GM12892 (cell line): ENCODE measurements around the gene TNFSF9.

ENCODE experiments used
- POLR2A ChIP-seq: IDR thresholded peaks from 2 replicates; pipeline ENCODE4 v1.6.1; 2011; ENCODE audit warnings: low read depth, low read length, control low read depth
- POLR2AphosphoS5 ChIP-seq: IDR thresholded peaks from 2 replicates; pipeline ENCODE4 v1.6.1; 2011; ENCODE audit warnings: low read depth, low read length, control low read depth

- no peak for TF ChIP-seq POLR2A
- no peak for TF ChIP-seq POLR2AphosphoS5
Measured at GRCh38 chr19:6514926-6515544, 15.8 kb upstream of the TNFSF9 start.
